HG02852 (cell line): ENCODE measurements around the gene ANK2.
"Not testable (repeated sequence)": the region's sequence is repeated elsewhere in the genome, so short reads cannot be mapped to it uniquely, and the experiment has no call there.

Experiments
- ATAC-seq: cut with Tn5 transposase; IDR thresholded peaks from one replicate; pipeline ENCODE4 v1.9.1; 2021; ENCODE audit warnings: mild to moderate bottlenecking, moderate library complexity; ENCODE audit not compliant: unreplicated experiment

The ANK2 gene

GRCh38 chr4:113050837-113051236 is 1.4 kb downstream of the ANK2 start:
- ATAC-seq, result no peak

- no peak for ATAC-seq
Measured at GRCh38 chr4:113051361-113051760, 1.9 kb downstream of the ANK2 start.

GRCh38 chr4:113052379-113052951 is 3.0 kb downstream of the ANK2 start:
- ATAC-seq, result peak; percentile 99

GRCh38 chr4:113053883-113054282 is 4.4 kb downstream of the ANK2 start:
- no peak for ATAC-seq

- ATAC-seq, result no peak
Measured at GRCh38 chr4:113056318-113056717, 6.9 kb downstream of the ANK2 start.

GRCh38 chr4:113057891-113058290 is 8.4 kb downstream of the ANK2 start:
- no peak for ATAC-seq

- no peak for ATAC-seq
Measured at GRCh38 chr4:113059449-113060182, 10.2 kb downstream of the ANK2 start.

GRCh38 chr4:113060853-113061252 is 11.4 kb downstream of the ANK2 start:
- no peak for ATAC-seq

- ATAC-seq, result no peak
Measured at GRCh38 chr4:113064244-113064643, 14.8 kb downstream of the ANK2 start.

- no peak for ATAC-seq
Measured at GRCh38 chr4:113065629-113066028, 16.2 kb downstream of the ANK2 start.

- not testable (repeated sequence) for ATAC-seq
Measured at GRCh38 chr4:113068771-113069170, 19.3 kb downstream of the ANK2 start.

- ATAC-seq, result no peak
Measured at GRCh38 chr4:113069212-113069892, 19.9 kb downstream of the ANK2 start.

- ATAC-seq, result no peak
Measured at GRCh38 chr4:113070755-113071154, 21.3 kb downstream of the ANK2 start.

GRCh38 chr4:113071274-113071673 is 21.8 kb downstream of the ANK2 start:
- ATAC-seq, result no peak

- ATAC-seq, result no peak
Measured at GRCh38 chr4:113071805-113072204, 22.4 kb downstream of the ANK2 start.

GRCh38 chr4:113073451-113074005 is 24.1 kb downstream of the ANK2 start:
- ATAC-seq, result no peak

GRCh38 chr4:113077575-113077974 is 28.1 kb downstream of the ANK2 start:
- no peak for ATAC-seq

- no peak for ATAC-seq
Measured at GRCh38 chr4:113078066-113078465, 28.6 kb downstream of the ANK2 start.

GRCh38 chr4:113080050-113080449 is 30.6 kb downstream of the ANK2 start:
- ATAC-seq, result no peak

GRCh38 chr4:113080624-113081023 is 31.2 kb downstream of the ANK2 start:
- ATAC-seq, result no peak

GRCh38 chr4:113083346-113083745 is 33.9 kb downstream of the ANK2 start:
- no peak for ATAC-seq

- no peak for ATAC-seq
Measured at GRCh38 chr4:113086172-113086695, 36.8 kb downstream of the ANK2 start.
